CD4-positive, alpha-beta T cell (primary cell): ENCODE results near the gene STIM2. TPM values are rescaled to one million over a fixed set of nuclear protein-coding genes. Genes with fewer than 3 reads are reported as not detected.

Source experiments
- ATAC-seq: fragments of 200-7000 bp; cut with Tn5 transposase; one replicate; pipeline ENCODE4 v1.10.0; 2022; ENCODE audit warnings: mild to moderate bottlenecking; ENCODE audit not compliant: poor library complexity
- CTCF ChIA-PET: fragments of 350-600 bp; sonication (Branson Sonifier 250); formaldehyde crosslinking; loops from one replicate; lab custom pipeline; 2021; ENCODE audit warnings: antibody characterized with exemption, inconsistent platforms; lab: Charles Lee
- POLR2A ChIA-PET: fragments of 350-600 bp; sonication (Branson Sonifier 250); formaldehyde crosslinking; loops from one replicate; lab custom pipeline; 2021; ENCODE audit warnings: antibody characterized with exemption, inconsistent platforms; lab: Charles Lee
- DNase-seq, 14 experiments: peaks; one replicate each; pipeline ENCODE4 v3.0.0-alpha.2; 2013 to 2020; ENCODE audit warnings: mixed read lengths in 2 of 14
- H3K27ac ChIP-seq, 2 donors: one replicate each; pipeline versions ENCODE4 v1.5.1 to v1.7.0; 2013; ENCODE audit warnings: low read length in 2 of 2, low read depth in 1 of 2, mild to moderate bottlenecking in 1 of 2
- H3K27me3 ChIP-seq, 2 experiments: 1 replicate in 1 of 2; 2 replicates in 1 of 2; pipeline versions ENCODE4 v1.6.1 to v1.7.0; 2013; ENCODE audit warnings: low read length in 2 of 2, control low read depth in 1 of 2, mild to moderate bottlenecking in 1 of 2, moderate library complexity in 1 of 2; ENCODE audit not compliant: insufficient read depth in 2 of 2, control insufficient read depth in 1 of 2
- H3K36me3 ChIP-seq: one replicate; pipeline ENCODE4 v1.6.1; 2013; ENCODE audit warnings: low read length, control low read depth; ENCODE audit not compliant: insufficient read depth
- H3K4me1 ChIP-seq: one replicate; pipeline ENCODE4 v1.6.1; 2013; ENCODE audit warnings: low read length, control low read depth; ENCODE audit not compliant: insufficient read depth
- H3K4me3 ChIP-seq: one replicate; pipeline ENCODE4 v1.5.1; 2013; ENCODE audit warnings: mild to moderate bottlenecking, low read length, moderate library complexity
- H3K9me3 ChIP-seq, 2 experiments: 1 replicate in 1 of 2; 2 replicates in 1 of 2; pipeline versions ENCODE4 v1.6.1 to v1.7.0; 2013; ENCODE audit warnings: low read length in 2 of 2, mild to moderate bottlenecking in 2 of 2, control low read depth in 1 of 2, moderate library complexity in 1 of 2; ENCODE audit not compliant: control insufficient read depth in 1 of 2, insufficient read depth in 1 of 2
- H3K27ac Mint-ChIP-seq: one replicate; pipeline ENCODE4 v1.8.0; 2020; ENCODE audit warnings: mixed read lengths
- H3K27me3 Mint-ChIP-seq: one replicate; pipeline ENCODE4 v1.8.0; 2021; ENCODE audit warnings: mixed read lengths
- H3K36me3 Mint-ChIP-seq: one replicate; pipeline ENCODE4 v1.8.0; 2021; ENCODE audit warnings: low read depth, mixed read lengths
- H3K4me1 Mint-ChIP-seq: one replicate; pipeline ENCODE4 v1.8.0; 2021; ENCODE audit warnings: low read depth, mixed read lengths
- H3K4me3 Mint-ChIP-seq: one replicate; pipeline ENCODE4 v1.8.0; 2020; ENCODE audit warnings: mild to moderate bottlenecking, mixed read lengths
- H3K9me3 Mint-ChIP-seq: one replicate; pipeline ENCODE4 v1.8.0; 2020; ENCODE audit warnings: mixed read lengths
- intact Hi-C, 2 experiments: fragments of 100-400 bp; cut with DNase I in 1 of 2; cut with micrococcal nuclease in 1 of 2; formaldehyde crosslinking; loops; one replicate each; pipeline versions ENCODE4 v1.15.1 to v1.9.0; 2023 to 2025; cut with DNase I, micrococcal nuclease
- total RNA-seq, 174 experiments: library from RNA in 2 of 174; stranded (reverse) in 2 of 174; gene quantifications; one replicate each; pipeline ENCODE4 v1.2.3 and lab custom pipeline; 2021 to 2026
- TF ChIP-seq, protein P1 (sequence below): fragments of 200-600 bp; IDR thresholded peaks from one replicate; pipeline ENCODE4 v1.8.0; 2022; ENCODE audit warnings: antibody characterized with exemption, mild to moderate bottlenecking

STIM2 gene
- total RNA-seq, 2 experiments from 2014 or later = 53.7 to 54.9 TPM

- ChIA-PET POLR2A (no interaction called here), CTCF (interaction anchor here (1.3 kb wide), 1 partner anchor 14 kb away, joined by 4 read pairs; no protein-coding TSS in a partner anchor)
- H3K4me3 ChIP-seq = no peak overlapping the region
- intact Hi-C loops = no loop called here
- H3K27ac ChIP-seq = no peak overlapping the region
- H3K4me1 Mint-ChIP-seq = no peaks in the 10 kb centered on the region
- no peak overlapping the region for H3K4me3 Mint-ChIP-seq
- H3K4me1 ChIP-seq = no peaks in the 10 kb centered on the region
- H3K27me3 Mint-ChIP-seq = peaks cover 18% of the 10 kb centered on the region
- H3K36me3 Mint-ChIP-seq = no peaks in the 10 kb centered on the region
- H3K9me3 ChIP-seq = no peaks in the 10 kb centered on the region
- ATAC-seq (no peak), DNase-seq (no peak)
- no peaks in the 10 kb centered on the region for H3K9me3 Mint-ChIP-seq
- no peaks in the 10 kb centered on the region for H3K27me3 ChIP-seq
- no peak overlapping the region for H3K27ac Mint-ChIP-seq
- TF ChIP-seq, protein P1, sequence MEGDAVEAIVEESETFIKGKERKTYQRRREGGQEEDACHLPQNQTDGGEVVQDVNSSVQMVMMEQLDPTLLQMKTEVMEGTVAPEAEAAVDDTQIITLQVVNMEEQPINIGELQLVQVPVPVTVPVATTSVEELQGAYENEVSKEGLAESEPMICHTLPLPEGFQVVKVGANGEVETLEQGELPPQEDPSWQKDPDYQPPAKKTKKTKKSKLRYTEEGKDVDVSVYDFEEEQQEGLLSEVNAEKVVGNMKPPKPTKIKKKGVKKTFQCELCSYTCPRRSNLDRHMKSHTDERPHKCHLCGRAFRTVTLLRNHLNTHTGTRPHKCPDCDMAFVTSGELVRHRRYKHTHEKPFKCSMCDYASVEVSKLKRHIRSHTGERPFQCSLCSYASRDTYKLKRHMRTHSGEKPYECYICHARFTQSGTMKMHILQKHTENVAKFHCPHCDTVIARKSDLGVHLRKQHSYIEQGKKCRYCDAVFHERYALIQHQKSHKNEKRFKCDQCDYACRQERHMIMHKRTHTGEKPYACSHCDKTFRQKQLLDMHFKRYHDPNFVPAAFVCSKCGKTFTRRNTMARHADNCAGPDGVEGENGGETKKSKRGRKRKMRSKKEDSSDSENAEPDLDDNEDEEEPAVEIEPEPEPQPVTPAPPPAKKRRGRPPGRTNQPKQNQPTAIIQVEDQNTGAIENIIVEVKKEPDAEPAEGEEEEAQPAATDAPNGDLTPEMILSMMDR = no peak
- no peaks in the 10 kb centered on the region for H3K36me3 ChIP-seq
Measured at GRCh38 chr4:27062256-27062655, 201.6 kb downstream of the STIM2 start.

GRCh38 chr4:27066591-27066990, 205.9 kb downstream of the STIM2 start:
- TF ChIP-seq, protein P1 = no peak
- DNase-seq = peak in 2 of 14 experiments; percentile 38 to 47
- H3K36me3 Mint-ChIP-seq = no peaks in the 10 kb centered on the region
- ATAC-seq = no peak
- H3K4me3 Mint-ChIP-seq = no peak overlapping the region
- H3K4me1 ChIP-seq = no peaks in the 10 kb centered on the region
- H3K4me1 Mint-ChIP-seq = no peaks in the 10 kb centered on the region
- no peak overlapping the region for H3K4me3 ChIP-seq
- H3K36me3 ChIP-seq = no peaks in the 10 kb centered on the region
- CTCF ChIA-PET = no interaction called here
- intact Hi-C loops = no loop called here
- no peaks in the 10 kb centered on the region for H3K9me3 ChIP-seq
- no peak overlapping the region for H3K27ac Mint-ChIP-seq
- peaks cover 0 to 4% of the 10 kb centered on the region in 2 experiments for H3K27me3 ChIP-seq
- no peak overlapping the region for H3K27ac ChIP-seq
- peaks cover 4% of the 10 kb centered on the region for H3K9me3 Mint-ChIP-seq
- peaks cover 11% of the 10 kb centered on the region for H3K27me3 Mint-ChIP-seq
- POLR2A ChIA-PET = no interaction called here

DNA sequence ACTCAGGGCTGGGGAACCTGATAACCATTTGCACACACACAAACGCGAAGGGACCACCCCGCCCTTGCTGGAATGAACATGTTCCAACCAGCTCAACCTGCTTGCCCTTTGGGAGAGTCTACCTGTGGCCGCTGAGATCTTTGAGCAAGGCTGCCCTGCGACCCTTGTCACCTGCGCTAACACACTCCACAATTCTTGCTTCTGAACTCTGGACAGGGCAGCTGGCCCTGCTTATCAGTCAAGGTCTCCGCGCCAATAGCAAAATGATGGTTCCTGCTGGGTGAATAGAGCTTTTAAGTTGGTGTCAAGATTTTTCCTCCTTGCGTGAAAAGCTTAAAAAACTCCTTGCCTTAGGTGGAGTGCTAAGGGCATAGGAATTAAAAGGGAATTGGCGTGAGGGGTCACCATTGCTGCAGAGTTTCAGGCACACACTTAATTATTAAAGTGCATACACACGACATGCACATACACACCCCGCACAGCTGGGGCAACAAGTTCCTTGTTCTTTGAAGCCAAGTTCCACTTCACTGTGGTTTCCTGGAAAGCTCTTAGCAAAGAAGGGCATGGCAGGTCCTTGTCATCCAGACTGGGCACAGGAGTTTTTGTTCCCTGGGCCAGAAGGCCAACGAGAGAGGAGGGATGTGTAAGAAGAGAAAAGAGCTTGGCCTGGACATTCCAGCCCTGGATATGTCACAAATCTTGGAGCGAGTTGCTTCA, 207.7 kb downstream of the STIM2 start:
- Histone ChIP-seq H3K36me3 (no peaks in the 10 kb centered on the region), H3K27me3 (peaks cover 0 to 4% of the 10 kb centered on the region in 2 experiments), H3K4me1 (no peaks in the 10 kb centered on the region), H3K4me3 (no peak overlapping the region), H3K9me3 (no peaks in the 10 kb centered on the region), H3K27ac (no peak overlapping the region)
- DNase-seq (peak in 1 of 14 experiments; percentile 11), ATAC-seq (no peak)
- ChIA-PET CTCF (interaction anchor here (1.0 kb wide), 1 partner anchor 20 kb away, joined by 3 read pairs; no protein-coding TSS in a partner anchor), POLR2A (no interaction called here)
- Mint-ChIP-seq H3K36me3 (no peaks in the 10 kb centered on the region), H3K27me3 (peaks cover 9% of the 10 kb centered on the region), H3K4me3 (no peak overlapping the region), H3K4me1 (no peaks in the 10 kb centered on the region), H3K9me3 (peaks cover 4% of the 10 kb centered on the region), H3K27ac (no peak overlapping the region)
- intact Hi-C loops = no loop called here
- TF ChIP-seq, protein P1 = no peak
